Transverse colon (tissue), 3 donors: ENCODE data around the gene ZNF883.

Experiments used
- EP300 ChIP-seq: sonication (generic); formaldehyde crosslinking; IDR thresholded peaks from one replicate; pipeline ENCODE4 v1.6.1; 2017; ENCODE audit warnings: antibody characterized with exemption, low read depth
- TF ChIP-seq, protein P1 (sequence below), 5 experiments: fragments of 200-600 bp in 3 of 5; fragments of 450-650 bp in 2 of 5; sonication (generic) in 3 of 5; IDR thresholded peaks; 1 replicate in 2 of 5; 2 replicates in 3 of 5; pipeline ENCODE4 v1.5.1; 2016 to 2017; ENCODE audit warnings: antibody characterized with exemption in 5 of 5, inconsistent platforms in 3 of 5, mild to moderate bottlenecking in 2 of 5, moderate library complexity in 1 of 5

DNA sequence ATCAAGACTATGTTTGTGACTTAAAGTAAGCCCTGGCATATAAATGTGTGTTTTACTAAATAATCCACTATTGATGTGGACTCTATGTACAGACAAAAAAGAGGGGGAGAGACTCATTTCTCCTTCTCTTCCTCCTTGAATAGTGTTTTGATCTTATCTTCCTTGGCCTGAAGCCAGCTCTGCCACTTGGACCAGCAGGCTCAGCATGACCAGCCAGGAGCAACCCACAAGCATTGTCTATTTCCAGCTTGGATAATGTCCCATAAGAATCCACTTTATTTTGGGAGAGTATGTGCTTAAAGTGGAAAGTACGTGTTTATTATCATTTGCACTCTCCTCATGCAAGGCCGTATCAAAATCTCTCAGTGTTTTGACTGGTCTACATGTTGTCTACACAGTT lies 97.5 kb downstream of the ZNF883 start:
- no peak for TF ChIP-seq EP300
- TF ChIP-seq, protein P1, sequence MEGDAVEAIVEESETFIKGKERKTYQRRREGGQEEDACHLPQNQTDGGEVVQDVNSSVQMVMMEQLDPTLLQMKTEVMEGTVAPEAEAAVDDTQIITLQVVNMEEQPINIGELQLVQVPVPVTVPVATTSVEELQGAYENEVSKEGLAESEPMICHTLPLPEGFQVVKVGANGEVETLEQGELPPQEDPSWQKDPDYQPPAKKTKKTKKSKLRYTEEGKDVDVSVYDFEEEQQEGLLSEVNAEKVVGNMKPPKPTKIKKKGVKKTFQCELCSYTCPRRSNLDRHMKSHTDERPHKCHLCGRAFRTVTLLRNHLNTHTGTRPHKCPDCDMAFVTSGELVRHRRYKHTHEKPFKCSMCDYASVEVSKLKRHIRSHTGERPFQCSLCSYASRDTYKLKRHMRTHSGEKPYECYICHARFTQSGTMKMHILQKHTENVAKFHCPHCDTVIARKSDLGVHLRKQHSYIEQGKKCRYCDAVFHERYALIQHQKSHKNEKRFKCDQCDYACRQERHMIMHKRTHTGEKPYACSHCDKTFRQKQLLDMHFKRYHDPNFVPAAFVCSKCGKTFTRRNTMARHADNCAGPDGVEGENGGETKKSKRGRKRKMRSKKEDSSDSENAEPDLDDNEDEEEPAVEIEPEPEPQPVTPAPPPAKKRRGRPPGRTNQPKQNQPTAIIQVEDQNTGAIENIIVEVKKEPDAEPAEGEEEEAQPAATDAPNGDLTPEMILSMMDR (IDR thresholded peaks at IDR 0.05) = no peak
